GM23338 (cell line): Measurements from ENCODE around the gene VGLL4.

Experiments used
- EZH2 ChIP-seq: fragments of 200-600 bp; sonication (generic); IDR thresholded peaks from one replicate; pipeline ENCODE4 v1.8.0; 2017; ENCODE audit warnings: antibody characterized with exemption, mild to moderate bottlenecking, low read depth; ENCODE audit not compliant: unreplicated experiment
- EZH2phosphoT487 ChIP-seq: fragments of 200-600 bp; sonication (generic); IDR thresholded peaks from one replicate; pipeline ENCODE4 v1.8.1; 2018; ENCODE audit warnings: antibody characterized with exemption; ENCODE audit not compliant: unreplicated experiment
- STAT1 ChIP-seq: IDR thresholded peaks from one replicate; pipeline ENCODE4 v1.6.1; 2016; ENCODE audit warnings: antibody characterized with exemption; ENCODE audit not compliant: unreplicated experiment
- TF ChIP-seq, protein P1 (sequence below), 2 experiments: fragments of 200-600 bp in 1 of 2; sonication (generic) in 1 of 2; conservative IDR thresholded peaks; 2 replicates each; pipeline versions ENCODE4 v1.5.1 to v1.6.1; 2016 to 2017; ENCODE audit warnings: antibody characterized with exemption in 2 of 2, low read depth in 2 of 2, mild to moderate bottlenecking in 2 of 2, moderate library complexity in 1 of 2

- TF ChIP-seq, protein P1, sequence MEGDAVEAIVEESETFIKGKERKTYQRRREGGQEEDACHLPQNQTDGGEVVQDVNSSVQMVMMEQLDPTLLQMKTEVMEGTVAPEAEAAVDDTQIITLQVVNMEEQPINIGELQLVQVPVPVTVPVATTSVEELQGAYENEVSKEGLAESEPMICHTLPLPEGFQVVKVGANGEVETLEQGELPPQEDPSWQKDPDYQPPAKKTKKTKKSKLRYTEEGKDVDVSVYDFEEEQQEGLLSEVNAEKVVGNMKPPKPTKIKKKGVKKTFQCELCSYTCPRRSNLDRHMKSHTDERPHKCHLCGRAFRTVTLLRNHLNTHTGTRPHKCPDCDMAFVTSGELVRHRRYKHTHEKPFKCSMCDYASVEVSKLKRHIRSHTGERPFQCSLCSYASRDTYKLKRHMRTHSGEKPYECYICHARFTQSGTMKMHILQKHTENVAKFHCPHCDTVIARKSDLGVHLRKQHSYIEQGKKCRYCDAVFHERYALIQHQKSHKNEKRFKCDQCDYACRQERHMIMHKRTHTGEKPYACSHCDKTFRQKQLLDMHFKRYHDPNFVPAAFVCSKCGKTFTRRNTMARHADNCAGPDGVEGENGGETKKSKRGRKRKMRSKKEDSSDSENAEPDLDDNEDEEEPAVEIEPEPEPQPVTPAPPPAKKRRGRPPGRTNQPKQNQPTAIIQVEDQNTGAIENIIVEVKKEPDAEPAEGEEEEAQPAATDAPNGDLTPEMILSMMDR (conservative IDR thresholded peaks at IDR 0.05; ENCODE audit: low read depth in 2 of 2), result no peak
- no peak for TF ChIP-seq EZH2phosphoT487
- no peak for TF ChIP-seq EZH2
- TF ChIP-seq STAT1, result no peak
These were observed 104.5 kb downstream of the VGLL4 start for GRCh38 chr3:11539218-11539617.
